AG20443 (cell line): ENCODE measurements around the gene BSCL2.
"Not testable (repeated sequence)": the region's sequence is repeated elsewhere in the genome, so short reads cannot be mapped to it uniquely, and the experiment has no call there.

Source experiments
- DNase-seq: peaks from one replicate; pipeline ENCODE4 v3.0.0; 2012; ENCODE audit warnings: low spot score, mixed read lengths

BSCL2 gene

GRCh38 chr11:62656796-62657429, 50.3 kb downstream of the BSCL2 start:
- no peak for DNase-seq

- no peak for DNase-seq
Observed at GRCh38 chr11:62654297-62654696, 52.9 kb downstream of the BSCL2 start.

GRCh38 chr11:62652161-62653006, 54.8 kb downstream of the BSCL2 start:
- DNase-seq: no peak

- not testable (repeated sequence) for DNase-seq
Observed at GRCh38 chr11:62650283-62650682, 56.9 kb downstream of the BSCL2 start.

GRCh38 chr11:62649486-62649885, 57.7 kb downstream of the BSCL2 start:
- no peak for DNase-seq

- no peak for DNase-seq
Observed at GRCh38 chr11:62648967-62649364, 58.3 kb downstream of the BSCL2 start.

GRCh38 chr11:62648185-62648966, 58.8 kb downstream of the BSCL2 start:
- no peak for DNase-seq

GRCh38 chr11:62647609-62648005, 59.6 kb downstream of the BSCL2 start:
- DNase-seq: peak; percentile 63

- DNase-seq: no peak
Observed at GRCh38 chr11:62646825-62647608, 60.2 kb downstream of the BSCL2 start.

- DNase-seq: peak; percentile 100
Observed at GRCh38 chr11:62645946-62646824, 61.0 kb downstream of the BSCL2 start, which contains the start of gene GANAB. Gene GANAB (minus strand): TSS chr11:62646613. CDS start chr11:62646599, 14 bp downstream.

- no peak for DNase-seq
Observed at GRCh38 chr11:62645671-62645945, 61.6 kb downstream of the BSCL2 start.

- DNase-seq: no peak
Observed at GRCh38 chr11:62644220-62644619, 63.0 kb downstream of the BSCL2 start.
